WTC11 (cell line): ENCODE results near the gene HSPA1B. TPM values are rescaled to one million over a fixed set of nuclear protein-coding genes. Genes with fewer than 3 reads are reported as not detected.
"Not testable (repeated sequence)": the region's sequence is repeated elsewhere in the genome, so short reads cannot be mapped to it uniquely, and the experiment has no call there.

ENCODE experiments used
- ATAC-seq: fragments of 200-7000 bp; cut with Tn5 transposase; 2 replicates; pipeline ENCODE4 v1.10.0; 2021; ENCODE audit warnings: mild to moderate bottlenecking, moderate library complexity
- CTCF ChIA-PET: fragments of 300-600 bp; sonication (Branson Sonifier 250); formaldehyde crosslinking; loops from one replicate; lab custom pipeline; 2021; ENCODE audit warnings: antibody characterized with exemption; lab: Charles Lee
- POLR2A ChIA-PET: fragments of 350-600 bp; sonication (Branson Sonifier 250); formaldehyde crosslinking; loops from one replicate; lab custom pipeline; 2021; ENCODE audit warnings: antibody characterized with exemption; lab: Charles Lee
- DNase-seq: peaks from one replicate; pipeline ENCODE4 v3.0.0; 2021; ENCODE audit warnings: low spot score
- H3K27ac Mint-ChIP-seq: 2 replicates; pipeline ENCODE4 v1.8.0; 2021; ENCODE audit warnings: mixed read lengths
- H3K27me3 Mint-ChIP-seq: 2 replicates; pipeline ENCODE4 v1.8.0; 2021; ENCODE audit warnings: low read depth, mild to moderate bottlenecking, moderate library complexity, mixed read lengths
- H3K36me3 Mint-ChIP-seq: 2 replicates; pipeline ENCODE4 v1.8.0; 2021; ENCODE audit warnings: mixed read lengths
- H3K4me1 Mint-ChIP-seq: 2 replicates; pipeline ENCODE4 v1.8.0; 2022; ENCODE audit warnings: mixed read lengths
- H3K4me3 Mint-ChIP-seq: 2 replicates; pipeline ENCODE4 v1.8.0; 2021; ENCODE audit warnings: mild to moderate bottlenecking, moderate library complexity, mixed read lengths
- H3K9me3 Mint-ChIP-seq: 2 replicates; pipeline ENCODE4 v1.8.0; 2021; ENCODE audit warnings: mixed read lengths
- EMX1 ChIP-seq: fragments of 250-450 bp; sonication (Bioruptor Pico); IDR thresholded peaks from 2 replicates; pipeline ENCODE4 v1.8.0; 2021; ENCODE audit warnings: mild to moderate bottlenecking
- FOXP1 ChIP-seq: sonication (generic); formaldehyde crosslinking; IDR thresholded peaks from 2 replicates; pipeline ENCODE4 v1.8.0; 2022; ENCODE audit warnings: missing genetic modification reagents, mild to moderate bottlenecking, moderate library complexity, borderline replicate concordance
- GABPB1 ChIP-seq: sonication (generic); formaldehyde crosslinking; IDR thresholded peaks from 2 replicates; pipeline ENCODE4 v1.8.1; 2023; ENCODE audit warnings: mild to moderate bottlenecking, missing genetic modification reagents
- GRHL2 ChIP-seq: fragments of 250-450 bp; sonication (Bioruptor Pico); IDR thresholded peaks from 2 replicates; pipeline ENCODE4 v1.8.0; 2022; ENCODE audit warnings: mild to moderate bottlenecking, moderate library complexity; ENCODE audit not compliant: insufficient replicate concordance, severe bottlenecking
- IRF1 ChIP-seq: sonication (generic); formaldehyde crosslinking; IDR thresholded peaks from 2 replicates; pipeline ENCODE4 v1.8.0; 2023; ENCODE audit warnings: missing genetic modification reagents
- MXD4 ChIP-seq: fragments of 250-450 bp; sonication (Bioruptor Pico); IDR thresholded peaks from 2 replicates; pipeline ENCODE4 v1.8.0; 2021; ENCODE audit warnings: mild to moderate bottlenecking, moderate library complexity, borderline replicate concordance
- NFE2L1 ChIP-seq: sonication (generic); formaldehyde crosslinking; IDR thresholded peaks from 2 replicates; pipeline ENCODE4 v1.8.1; 2023; ENCODE audit warnings: missing genetic modification reagents
- NFYB ChIP-seq: sonication (generic); formaldehyde crosslinking; conservative IDR thresholded peaks from 2 replicates; pipeline ENCODE4 v1.8.0; 2022; ENCODE audit warnings: low read depth, missing genetic modification reagents
- NR2C2 ChIP-seq: sonication (generic); formaldehyde crosslinking; IDR thresholded peaks from 2 replicates; pipeline ENCODE4 v1.8.0; 2022; ENCODE audit warnings: mild to moderate bottlenecking, missing genetic modification reagents
- SP1 ChIP-seq: sonication (generic); formaldehyde crosslinking; conservative IDR thresholded peaks from 2 replicates; pipeline ENCODE4 v1.8.1; 2022; ENCODE audit warnings: missing genetic modification reagents
- ZNF263 ChIP-seq: sonication (generic); formaldehyde crosslinking; IDR thresholded peaks from 2 replicates; pipeline ENCODE4 v1.8.1; 2022; ENCODE audit warnings: low read depth, mild to moderate bottlenecking, moderate library complexity, missing genetic modification reagents
- ZNF416 ChIP-seq: fragments of 250-450 bp; sonication (Bioruptor Pico); IDR thresholded peaks from 2 replicates; pipeline ENCODE4 v1.9.0; 2021; ENCODE audit warnings: mild to moderate bottlenecking, inconsistent platforms
- ZSCAN18 ChIP-seq: fragments of 250-450 bp; sonication (Bioruptor Pico); IDR thresholded peaks from 2 replicates; pipeline ENCODE4 v2.1.2; 2022; ENCODE audit warnings: mild to moderate bottlenecking, moderate library complexity
- total RNA-seq: library from RNA; stranded (reverse); gene quantifications from 3 replicates; pipeline ENCODE4 v1.2.3, GENCODE V29; 2021
- TF ChIP-seq, protein P1 (sequence below): sonication (generic); formaldehyde crosslinking; IDR thresholded peaks from 2 replicates; pipeline ENCODE4 v1.8.0; 2023; ENCODE audit warnings: missing genetic modification reagents, mild to moderate bottlenecking, borderline replicate concordance
- TF ChIP-seq, protein P2 (sequence below): sonication (generic); formaldehyde crosslinking; IDR thresholded peaks from 2 replicates; pipeline ENCODE4 v1.8.0; 2022; ENCODE audit warnings: mild to moderate bottlenecking, missing genetic modification reagents
- TF ChIP-seq, protein P3 (sequence below): sonication (generic); formaldehyde crosslinking; IDR thresholded peaks from 2 replicates; pipeline ENCODE4 v1.8.0; 2022; ENCODE audit warnings: mild to moderate bottlenecking, missing genetic modification reagents
- TF ChIP-seq, protein P4 (sequence below): sonication (generic); formaldehyde crosslinking; IDR thresholded peaks from 2 replicates; pipeline ENCODE4 v1.8.1; 2023; ENCODE audit warnings: mild to moderate bottlenecking, missing genetic modification reagents, moderate library complexity

The HSPA1B gene
- total RNA-seq, 1 experiment from 2014 or later, result 75.3 TPM

DNA sequence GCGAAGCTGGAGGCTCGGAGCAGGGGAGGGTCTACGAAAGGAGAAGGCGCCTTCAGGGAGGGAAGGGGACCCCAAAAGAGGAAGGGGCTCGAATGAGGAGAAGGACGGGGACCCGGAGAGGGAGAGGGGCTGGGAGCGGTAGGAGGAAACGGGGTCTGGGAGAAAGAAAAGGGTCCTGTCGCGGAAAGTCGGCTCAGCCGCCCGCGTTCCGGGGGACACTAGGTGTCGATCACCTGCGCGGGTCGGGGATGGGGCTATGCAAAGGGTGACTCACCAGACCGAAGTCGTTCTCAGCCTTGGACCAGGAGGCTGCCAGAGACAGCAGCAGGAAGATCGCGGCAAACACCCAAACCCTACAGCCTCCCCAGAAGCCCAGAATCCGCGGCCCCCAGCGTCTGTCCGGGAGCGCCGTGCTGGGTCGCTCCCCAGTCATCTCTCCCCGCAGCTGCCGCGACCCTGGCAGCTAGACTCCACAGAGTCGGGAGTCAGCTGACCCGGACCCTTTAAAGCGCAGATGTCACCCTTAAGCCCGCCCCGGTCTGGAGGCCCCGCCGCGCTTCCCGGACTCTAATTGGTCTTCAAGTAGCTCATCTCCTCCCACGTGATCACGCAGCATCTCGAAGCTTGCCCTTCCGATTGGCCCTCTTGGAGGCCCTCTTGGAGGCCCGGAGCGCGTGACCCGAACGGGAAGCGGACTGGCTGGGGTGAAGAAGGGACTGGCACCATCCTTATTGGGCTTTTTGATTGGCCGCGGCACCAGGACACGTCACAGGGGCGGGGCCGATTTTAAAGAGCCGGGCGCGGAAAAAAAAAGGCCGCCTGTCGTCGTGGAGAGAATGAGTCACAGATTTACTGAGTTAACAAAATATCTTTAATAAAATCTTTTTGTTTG, 35.1 kb downstream of the HSPA1B start, which contains the start of gene NEU1 (continued):
- TF ChIP-seq, protein P1, sequence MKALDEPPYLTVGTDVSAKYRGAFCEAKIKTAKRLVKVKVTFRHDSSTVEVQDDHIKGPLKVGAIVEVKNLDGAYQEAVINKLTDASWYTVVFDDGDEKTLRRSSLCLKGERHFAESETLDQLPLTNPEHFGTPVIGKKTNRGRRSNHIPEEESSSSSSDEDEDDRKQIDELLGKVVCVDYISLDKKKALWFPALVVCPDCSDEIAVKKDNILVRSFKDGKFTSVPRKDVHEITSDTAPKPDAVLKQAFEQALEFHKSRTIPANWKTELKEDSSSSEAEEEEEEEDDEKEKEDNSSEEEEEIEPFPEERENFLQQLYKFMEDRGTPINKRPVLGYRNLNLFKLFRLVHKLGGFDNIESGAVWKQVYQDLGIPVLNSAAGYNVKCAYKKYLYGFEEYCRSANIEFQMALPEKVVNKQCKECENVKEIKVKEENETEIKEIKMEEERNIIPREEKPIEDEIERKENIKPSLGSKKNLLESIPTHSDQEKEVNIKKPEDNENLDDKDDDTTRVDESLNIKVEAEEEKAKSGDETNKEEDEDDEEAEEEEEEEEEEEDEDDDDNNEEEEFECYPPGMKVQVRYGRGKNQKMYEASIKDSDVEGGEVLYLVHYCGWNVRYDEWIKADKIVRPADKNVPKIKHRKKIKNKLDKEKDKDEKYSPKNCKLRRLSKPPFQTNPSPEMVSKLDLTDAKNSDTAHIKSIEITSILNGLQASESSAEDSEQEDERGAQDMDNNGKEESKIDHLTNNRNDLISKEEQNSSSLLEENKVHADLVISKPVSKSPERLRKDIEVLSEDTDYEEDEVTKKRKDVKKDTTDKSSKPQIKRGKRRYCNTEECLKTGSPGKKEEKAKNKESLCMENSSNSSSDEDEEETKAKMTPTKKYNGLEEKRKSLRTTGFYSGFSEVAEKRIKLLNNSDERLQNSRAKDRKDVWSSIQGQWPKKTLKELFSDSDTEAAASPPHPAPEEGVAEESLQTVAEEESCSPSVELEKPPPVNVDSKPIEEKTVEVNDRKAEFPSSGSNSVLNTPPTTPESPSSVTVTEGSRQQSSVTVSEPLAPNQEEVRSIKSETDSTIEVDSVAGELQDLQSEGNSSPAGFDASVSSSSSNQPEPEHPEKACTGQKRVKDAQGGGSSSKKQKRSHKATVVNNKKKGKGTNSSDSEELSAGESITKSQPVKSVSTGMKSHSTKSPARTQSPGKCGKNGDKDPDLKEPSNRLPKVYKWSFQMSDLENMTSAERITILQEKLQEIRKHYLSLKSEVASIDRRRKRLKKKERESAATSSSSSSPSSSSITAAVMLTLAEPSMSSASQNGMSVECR (CRISPR knock-in tag), result peak; percentile 69; the same call in 1 of the 2 replicates
- TF ChIP-seq, protein P2, sequence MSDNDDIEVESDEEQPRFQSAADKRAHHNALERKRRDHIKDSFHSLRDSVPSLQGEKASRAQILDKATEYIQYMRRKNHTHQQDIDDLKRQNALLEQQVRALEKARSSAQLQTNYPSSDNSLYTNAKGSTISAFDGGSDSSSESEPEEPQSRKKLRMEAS (CRISPR knock-in tag), result peak; percentile 54; the same call in 1 of the 2 replicates
- TF ChIP-seq MXD4 (CRISPR knock-in tag), result no peak
- 0 out of 2 replicates have a peak, but pooled peaks have one; percentile 22 for TF ChIP-seq NFE2L1
- TF ChIP-seq NR2C2 (CRISPR knock-in tag), result no peak
- TF ChIP-seq IRF1 (CRISPR knock-in tag), result 0 out of 2 replicates have a peak, but pooled peaks have one; percentile 22
- peak; percentile 51; the same call in 1 of the 2 replicates for TF ChIP-seq SP1 (CRISPR knock-in tag)
- TF ChIP-seq EMX1, result no peak
- TF ChIP-seq FOXP1 (CRISPR knock-in tag), result no peak
- no peak for TF ChIP-seq ZSCAN18 (CRISPR knock-in tag)
- no peak for TF ChIP-seq ZNF263
- no peak for TF ChIP-seq GRHL2 (CRISPR knock-in tag)
- TF ChIP-seq ZNF416, result 0 out of 2 replicates have a peak, but pooled peaks have one; percentile 21
- TF ChIP-seq GABPB1, result peak; percentile 42; the same call in 1 of the 2 replicates
- TF ChIP-seq, protein P3, sequence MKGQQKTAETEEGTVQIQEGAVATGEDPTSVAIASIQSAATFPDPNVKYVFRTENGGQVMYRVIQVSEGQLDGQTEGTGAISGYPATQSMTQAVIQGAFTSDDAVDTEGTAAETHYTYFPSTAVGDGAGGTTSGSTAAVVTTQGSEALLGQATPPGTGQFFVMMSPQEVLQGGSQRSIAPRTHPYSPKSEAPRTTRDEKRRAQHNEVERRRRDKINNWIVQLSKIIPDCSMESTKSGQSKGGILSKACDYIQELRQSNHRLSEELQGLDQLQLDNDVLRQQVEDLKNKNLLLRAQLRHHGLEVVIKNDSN, result peak; percentile 98
- TF ChIP-seq, protein P4, sequence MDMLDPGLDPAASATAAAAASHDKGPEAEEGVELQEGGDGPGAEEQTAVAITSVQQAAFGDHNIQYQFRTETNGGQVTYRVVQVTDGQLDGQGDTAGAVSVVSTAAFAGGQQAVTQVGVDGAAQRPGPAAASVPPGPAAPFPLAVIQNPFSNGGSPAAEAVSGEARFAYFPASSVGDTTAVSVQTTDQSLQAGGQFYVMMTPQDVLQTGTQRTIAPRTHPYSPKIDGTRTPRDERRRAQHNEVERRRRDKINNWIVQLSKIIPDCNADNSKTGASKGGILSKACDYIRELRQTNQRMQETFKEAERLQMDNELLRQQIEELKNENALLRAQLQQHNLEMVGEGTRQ (CRISPR knock-in tag), result peak; percentile 98
- peak; percentile 73 for TF ChIP-seq NFYB

GRCh38 chr6:31864123-31864562, 36.6 kb downstream of the HSPA1B start:
- H3K27ac Mint-ChIP-seq, result peak overlapping the region; percentile 99; the same call in 1 of the 2 replicates
- DNase-seq, H3K27me3 Mint-ChIP-seq, H3K36me3 Mint-ChIP-seq, H3K9me3 Mint-ChIP-seq, ATAC-seq: not testable (repeated sequence)
- peak overlapping the region; percentile 97 for H3K4me3 Mint-ChIP-seq
- H3K4me1 Mint-ChIP-seq, result peaks cover 19% of the 10 kb centered on the region
- POLR2A ChIA-PET, result interaction anchor here (0.6 to 1.9 kb wide), 6 partner anchors 37 to 288 kb away, joined by 3 to 13 read pairs (median 6); partner anchors contain the start of genes DDAH2, HSPA1B, MSH5 and PRRT1
- CTCF ChIA-PET, result interaction anchor here (0.6 to 2.3 kb wide), 12 partner anchors 15 to 313 kb away, joined by 3 to 17 read pairs (median 4); partner anchors contain the start of genes LSM2, LY6G5C, MSH5 and VARS1
